Stimulated activated CD4-positive, alpha-beta T cell treated with anti-CD3 and anti-CD28 coated beads, TNF-alpha, amount 100 ng/mL, for 48 hours (primary cell): Measurements from ENCODE around the gene FRMD4A.
"Not testable (repeated sequence)": the region's sequence is repeated elsewhere in the genome, so short reads cannot be mapped to it uniquely, and the experiment has no call there.

Experiments
- DNase-seq, 3 donors: peaks; one replicate each; pipeline ENCODE4 v3.0.0-alpha.2; 2020; ENCODE audit warnings: low read depth in 3 of 3

The FRMD4A gene

GRCh38 chr10:13915710-13916109 lies 415.0 kb downstream of the FRMD4A start:
- DNase-seq, result no peak

DNA sequence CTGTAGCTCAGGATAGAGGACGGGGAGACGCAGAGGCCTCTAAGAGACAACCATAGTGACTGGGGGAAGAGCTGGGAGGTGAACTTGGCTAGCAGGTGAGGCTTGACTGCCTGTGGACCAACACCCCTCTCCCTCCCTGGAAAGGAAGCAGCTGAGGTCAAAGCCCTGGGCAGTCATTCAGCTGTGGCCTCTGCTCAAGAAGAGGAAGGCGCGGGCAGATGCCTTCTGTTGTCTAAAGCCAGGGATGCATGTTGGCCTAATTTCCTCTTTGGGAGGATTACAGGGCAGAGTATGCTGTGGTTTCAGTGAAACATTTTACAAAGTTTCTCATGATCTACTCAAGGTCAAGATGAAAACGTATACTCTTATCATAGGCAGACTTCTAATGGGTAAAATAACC lies 416.8 kb downstream of the FRMD4A start:
- DNase-seq, result no peak

DNA sequence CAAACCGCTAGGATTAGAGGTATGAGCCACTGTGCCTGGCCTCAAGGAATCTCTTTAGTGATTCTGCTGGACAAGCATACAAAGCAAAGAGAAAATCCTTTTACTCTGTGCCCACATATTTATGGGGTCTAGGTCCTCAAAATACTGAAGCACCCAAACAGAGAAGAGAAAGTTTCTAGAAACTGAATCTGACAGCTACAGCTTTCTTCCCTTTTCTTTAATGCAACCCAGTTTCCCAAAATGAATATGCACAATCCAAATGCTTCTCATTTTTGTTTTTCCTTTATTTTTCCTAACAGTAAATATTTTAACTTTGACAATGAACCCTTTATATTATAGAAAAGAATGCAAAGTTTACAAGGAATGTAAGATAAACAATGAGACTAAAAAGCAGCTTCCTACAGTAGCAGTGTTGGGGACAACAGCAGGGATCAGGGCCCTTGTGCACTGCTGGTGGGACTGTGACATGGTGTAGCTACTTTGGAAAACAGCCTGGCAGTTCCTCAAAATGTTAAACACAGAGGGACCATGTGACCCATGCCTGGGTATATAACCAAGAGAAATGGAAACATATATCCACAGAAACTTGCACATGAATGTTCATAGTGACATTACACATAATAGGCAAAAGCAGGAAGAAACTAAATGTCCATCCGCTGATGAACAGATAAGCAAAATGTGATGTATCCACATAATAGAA lies 418.8 kb downstream of the FRMD4A start:
- DNase-seq, result no peak

DNA sequence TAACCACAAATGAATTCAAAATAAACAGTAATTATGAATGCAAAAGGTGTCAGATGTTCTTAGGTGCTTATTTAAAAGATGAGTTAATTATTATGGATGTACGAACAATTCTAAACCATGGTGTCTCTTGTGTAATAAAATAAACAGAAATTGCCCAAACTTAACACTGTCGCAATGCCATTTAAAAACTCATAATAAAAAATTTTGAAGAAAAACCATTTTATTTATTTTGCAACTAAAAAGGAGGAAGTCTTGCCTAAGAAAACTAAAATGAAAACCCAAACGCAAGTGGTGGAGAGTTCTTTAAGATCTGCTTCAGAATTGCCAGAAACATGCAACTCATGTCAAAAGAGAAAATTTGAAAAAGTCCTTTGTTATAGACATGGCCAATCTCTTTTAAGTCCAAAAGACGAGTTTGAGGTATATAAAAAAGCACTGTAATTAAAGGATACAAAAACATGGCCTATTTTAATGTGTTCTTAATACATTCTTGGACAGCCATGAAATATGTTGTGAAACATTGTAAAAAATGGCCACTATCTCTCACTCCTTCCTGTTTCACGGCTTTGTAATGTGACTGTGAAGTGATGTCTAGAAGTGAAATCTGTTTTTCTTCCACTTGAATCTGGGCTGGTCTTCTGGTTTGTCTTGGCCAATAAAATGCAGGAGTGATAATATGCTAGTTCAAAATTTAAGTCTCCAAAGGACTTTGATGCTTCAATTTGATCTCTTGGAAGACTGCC lies 421.0 kb downstream of the FRMD4A start:
- no peak for DNase-seq

GRCh38 chr10:13908475-13908874 lies 422.2 kb downstream of the FRMD4A start:
- no peak for DNase-seq

GRCh38 chr10:13907570-13907969 lies 423.2 kb downstream of the FRMD4A start:
- DNase-seq, result no peak

- no peak for DNase-seq
Measured at GRCh38 chr10:13905281-13905680, 425.4 kb downstream of the FRMD4A start.

- DNase-seq, result no peak
Measured at GRCh38 chr10:13904064-13904463, 426.7 kb downstream of the FRMD4A start.

GRCh38 chr10:13902868-13903587 lies 427.7 kb downstream of the FRMD4A start:
- DNase-seq, result no peak

GRCh38 chr10:13899941-13900340 lies 430.8 kb downstream of the FRMD4A start:
- DNase-seq, result no peak

- DNase-seq, result not testable (repeated sequence)
Measured at GRCh38 chr10:13896146-13896545, 434.6 kb downstream of the FRMD4A start.

- DNase-seq, result no peak
Measured at GRCh38 chr10:13894412-13895093, 436.2 kb downstream of the FRMD4A start.

- no peak for DNase-seq
Measured at GRCh38 chr10:13893926-13894325, 436.8 kb downstream of the FRMD4A start.

DNA sequence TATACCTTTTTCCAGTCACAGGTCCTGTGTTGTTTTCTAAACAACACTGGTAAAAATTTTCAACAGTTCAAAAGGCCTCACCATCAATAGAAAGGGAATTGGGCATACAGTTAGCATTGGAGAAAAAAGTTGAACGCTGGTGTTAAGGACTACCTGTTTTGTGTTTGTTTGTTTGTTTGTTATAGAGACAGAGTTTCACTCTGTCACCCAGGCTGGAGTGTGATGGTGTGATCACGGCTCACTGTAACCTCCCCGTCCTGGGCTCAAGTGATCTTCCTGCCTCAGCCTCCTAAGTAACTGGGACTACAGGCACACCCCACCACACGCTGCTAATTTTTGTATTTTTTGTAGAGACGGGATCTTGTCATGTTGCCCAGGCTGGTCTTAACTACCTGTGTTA lies 437.9 kb downstream of the FRMD4A start:
- no peak for DNase-seq

- DNase-seq, result no peak
Measured at GRCh38 chr10:13892001-13892491, 438.7 kb downstream of the FRMD4A start.

GRCh38 chr10:13891128-13892000 lies 439.4 kb downstream of the FRMD4A start:
- no peak for DNase-seq

DNA sequence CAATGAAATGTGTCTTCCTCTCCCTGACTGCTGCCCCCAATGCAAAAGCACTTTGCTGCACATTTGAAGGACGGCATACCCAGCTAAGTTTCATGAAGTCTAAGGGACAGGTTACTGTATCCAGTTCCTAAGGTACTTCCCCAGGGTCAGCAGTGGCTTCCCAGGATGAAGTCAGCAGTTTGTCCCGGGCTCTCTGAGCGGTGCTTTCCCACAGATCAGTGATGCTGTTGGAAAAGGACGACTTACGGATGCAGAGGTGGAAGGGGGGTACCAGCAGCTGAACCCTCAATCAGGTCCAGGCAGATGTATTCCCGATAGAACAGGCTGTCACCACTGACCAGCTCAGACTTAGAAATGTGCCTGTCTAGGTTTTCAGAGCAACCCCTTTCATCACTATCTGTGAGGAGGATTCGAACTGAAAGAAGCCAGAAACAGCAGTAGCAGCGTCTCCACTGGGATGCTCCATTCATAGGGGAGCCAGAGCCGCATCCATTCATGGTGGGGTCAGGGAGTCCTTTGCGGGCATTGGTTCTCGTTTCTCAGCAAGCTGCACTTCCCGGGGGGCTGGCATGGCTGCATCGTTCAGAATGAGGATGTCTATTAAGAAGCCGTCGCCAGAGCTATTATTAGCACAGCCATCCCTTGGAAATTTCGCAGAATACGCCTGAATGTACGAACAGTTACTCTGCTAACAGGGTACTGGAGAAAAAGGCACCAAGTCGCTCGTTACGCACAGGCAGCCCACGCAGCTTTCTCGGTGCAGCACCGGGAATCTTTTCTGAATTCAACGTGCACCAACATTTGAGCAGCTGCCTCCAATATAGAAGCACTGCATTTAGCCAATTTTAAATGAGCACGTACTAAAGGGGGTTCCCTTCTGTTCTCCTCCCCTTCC lies 440.2 kb downstream of the FRMD4A start:
- DNase-seq, result no peak

DNA sequence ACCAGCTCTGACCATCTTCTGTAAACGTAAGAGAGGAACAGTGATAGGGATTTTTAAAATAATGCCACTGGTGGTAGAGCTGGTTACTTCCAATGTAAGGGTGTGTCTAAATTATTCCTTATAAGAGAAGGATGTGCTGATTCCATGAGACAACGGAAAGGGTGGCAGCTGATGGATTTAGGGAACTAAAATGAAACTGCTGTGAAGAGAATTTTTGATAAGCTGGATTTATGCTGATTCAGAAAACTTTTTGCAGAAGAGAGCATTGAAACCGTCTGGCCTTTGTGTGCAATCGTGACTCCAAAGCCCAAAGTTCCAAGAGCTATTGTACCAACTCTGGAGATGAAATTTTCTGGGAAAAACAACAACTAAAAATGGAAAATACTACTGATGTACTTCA lies 443.0 kb downstream of the FRMD4A start:
- no peak for DNase-seq

DNA sequence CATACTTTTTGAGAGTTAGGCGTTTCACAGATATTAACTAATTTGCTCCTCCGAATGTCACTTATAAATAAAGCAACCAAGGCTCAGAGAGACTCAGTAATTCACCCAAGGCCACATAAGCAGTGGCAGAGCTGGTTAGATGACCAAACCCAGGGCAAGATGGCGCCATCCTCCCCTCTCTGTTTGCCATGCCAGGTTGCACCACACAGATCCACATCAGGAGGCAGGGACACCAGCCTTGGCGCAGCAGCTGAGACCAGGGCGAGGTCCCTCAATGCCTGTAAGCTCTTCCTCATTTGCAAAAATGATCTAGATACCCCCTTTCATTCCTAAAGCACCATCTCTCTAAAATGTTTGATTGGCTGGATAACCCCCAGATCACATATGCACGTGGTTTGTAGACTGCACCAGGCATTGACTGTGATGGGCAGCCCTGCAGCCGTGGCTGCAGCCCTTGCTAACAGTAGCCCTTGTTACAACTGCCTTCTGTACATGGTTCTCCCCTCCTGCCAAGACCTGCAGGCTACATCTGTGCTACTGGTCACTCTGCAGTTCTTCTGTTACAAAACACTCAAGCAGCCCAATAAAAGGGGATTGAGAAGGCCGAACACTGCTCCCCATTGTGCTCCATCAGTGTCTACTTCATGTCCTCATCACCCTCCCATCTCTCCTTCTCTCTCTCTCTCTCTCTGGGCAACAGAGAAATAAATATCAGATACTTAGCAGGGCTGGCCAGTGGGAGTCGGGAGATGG lies 445.3 kb downstream of the FRMD4A start:
- no peak for DNase-seq
